ENCODE results near the gene UNK. TPM values are rescaled to one million over a fixed set of nuclear protein-coding genes. Genes with fewer than 3 reads are reported as not detected.
A peak's percentile ranks its signal among the peaks of the same experiment; 100 is the strongest.

Gene UNK
- total RNA-seq, 2 experiments from 2014 or later, result 37.4 to 39.8 TPM

- Mint-ChIP-seq H3K9me3 (no peaks in the 10 kb centered on the region), H3K4me3 (peak overlapping the region; percentile 3), H3K36me3 (peaks cover 10% of the 10 kb centered on the region), H3K27ac (peak overlapping the region; percentile 92), H3K4me1 (peaks cover 34% of the 10 kb centered on the region), H3K27me3 (no peaks in the 10 kb centered on the region)
- POLR2A ChIA-PET, result interaction anchor here (1.3 to 5.6 kb wide), 4 partner anchors 9 to 57 kb away, joined by 3 to 75 read pairs (median 31); partner anchors contain the start of gene UNC13D
- no peak for DNase-seq
- no peak for ATAC-seq (ENCODE audit: low read depth)
Measured at GRCh38 chr17:75834928-75835653, 50.5 kb downstream of the UNK start.

- H3K4me1 Mint-ChIP-seq, result peaks cover 32% of the 10 kb centered on the region
- POLR2A ChIA-PET, result interaction anchor here (0.6 to 5.6 kb wide), 4 partner anchors 9 to 58 kb away, joined by 3 to 75 read pairs (median 30); partner anchors contain the start of gene UNC13D
- H3K9me3 Mint-ChIP-seq, result no peaks in the 10 kb centered on the region
- ATAC-seq (ENCODE audit: low read depth) (no peak), DNase-seq (no peak)
- H3K4me3 Mint-ChIP-seq, result no peak overlapping the region
- no peaks in the 10 kb centered on the region for H3K27me3 Mint-ChIP-seq
- H3K27ac Mint-ChIP-seq, result no peak overlapping the region
- peaks cover 8% of the 10 kb centered on the region for H3K36me3 Mint-ChIP-seq
Measured at GRCh38 chr17:75835654-75835987, 51.0 kb downstream of the UNK start.

- DNase-seq, result no peak
- POLR2A ChIA-PET, result interaction anchor here (1.0 to 5.6 kb wide), 4 partner anchors 8 to 39 kb away, joined by 3 to 75 read pairs (median 8); partner anchors contain the start of gene UNC13D
- H3K36me3 Mint-ChIP-seq, result peaks cover 7% of the 10 kb centered on the region
- H3K4me3 Mint-ChIP-seq, result no peak overlapping the region
- no peaks in the 10 kb centered on the region for H3K9me3 Mint-ChIP-seq
- ATAC-seq (ENCODE audit: low read depth), result no peak
- H3K27ac Mint-ChIP-seq, result no peak overlapping the region
- peaks cover 32% of the 10 kb centered on the region for H3K4me1 Mint-ChIP-seq
- no peaks in the 10 kb centered on the region for H3K27me3 Mint-ChIP-seq
Measured at GRCh38 chr17:75836605-75837004, 52.0 kb downstream of the UNK start.

GRCh38 chr17:75837899-75838298 is 53.3 kb downstream of the UNK start:
- POLR2A ChIA-PET, result interaction anchor here (0.5 to 2.8 kb wide), 3 partner anchors 38 to 42 kb away, joined by 3 to 11 read pairs (median 6); no protein-coding TSS in a partner anchor
- peaks cover 9% of the 10 kb centered on the region for H3K36me3 Mint-ChIP-seq
- no peaks in the 10 kb centered on the region for H3K9me3 Mint-ChIP-seq

GRCh38 chr17:75838410-75838809 is 53.8 kb downstream of the UNK start:
- DNase-seq (no peak), ATAC-seq (ENCODE audit: low read depth) (no peak)
- H3K27ac Mint-ChIP-seq, result no peak overlapping the region
- no peak overlapping the region for H3K4me3 Mint-ChIP-seq
- H3K27me3 Mint-ChIP-seq, result no peaks in the 10 kb centered on the region
- POLR2A ChIA-PET, result interaction anchor here (2.8 kb wide), 1 partner anchor 37 kb away, joined by 11 read pairs; no protein-coding TSS in a partner anchor
- H3K9me3 Mint-ChIP-seq, result no peaks in the 10 kb centered on the region
- peaks cover 12% of the 10 kb centered on the region for H3K36me3 Mint-ChIP-seq
- H3K4me1 Mint-ChIP-seq, result peaks cover 24% of the 10 kb centered on the region

More at GRCh38 chr17:75837899-75838298, 53.3 kb downstream of the UNK start:
- DNase-seq, result no peak
- no peaks in the 10 kb centered on the region for H3K27me3 Mint-ChIP-seq
- peaks cover 29% of the 10 kb centered on the region for H3K4me1 Mint-ChIP-seq
- no peak for ATAC-seq (ENCODE audit: low read depth)
- H3K4me3 Mint-ChIP-seq, result no peak overlapping the region
- no peak overlapping the region for H3K27ac Mint-ChIP-seq

GRCh38 chr17:75839942-75840798 is 55.6 kb downstream of the UNK start:
- H3K36me3 Mint-ChIP-seq, result peaks cover 7% of the 10 kb centered on the region
- no peaks in the 10 kb centered on the region for H3K27me3 Mint-ChIP-seq
- no peaks in the 10 kb centered on the region for H3K9me3 Mint-ChIP-seq
- POLR2A ChIA-PET, result interaction anchor here (0.6 to 0.7 kb wide), 2 partner anchors 17 to 60 kb away, joined by 3 to 5 read pairs; no protein-coding TSS in a partner anchor
- no peak overlapping the region for H3K4me3 Mint-ChIP-seq
- ATAC-seq (ENCODE audit: low read depth) (no peak), DNase-seq (no peak)
- no peak overlapping the region for H3K27ac Mint-ChIP-seq
- peaks cover 9% of the 10 kb centered on the region for H3K4me1 Mint-ChIP-seq

GRCh38 chr17:75840799-75841164 is 56.2 kb downstream of the UNK start:
- POLR2A ChIA-PET, result interaction anchor here (0.6 to 1.3 kb wide), 7 partner anchors 7 to 63 kb away, joined by 3 to 7 read pairs (median 3); partner anchors contain the start of gene TRIM65
- peaks cover 7% of the 10 kb centered on the region for H3K36me3 Mint-ChIP-seq

GRCh38 chr17:75842411-75842810 is 57.8 kb downstream of the UNK start:
- POLR2A ChIA-PET, result interaction anchor here (0.6 to 8.7 kb wide), 6 partner anchors 8 to 66 kb away, joined by 3 to 126 read pairs (median 57); partner anchors contain the start of gene WBP2
- ATAC-seq (ENCODE audit: low read depth) (no peak), DNase-seq (peak; percentile 30)
- Mint-ChIP-seq H3K9me3 (no peaks in the 10 kb centered on the region), H3K4me1 (peaks cover 13% of the 10 kb centered on the region), H3K27me3 (no peaks in the 10 kb centered on the region), H3K4me3 (peak overlapping the region; percentile 91), H3K36me3 (peaks cover 5% of the 10 kb centered on the region), H3K27ac (peak overlapping the region; percentile 99)

More at GRCh38 chr17:75840799-75841164, 56.2 kb downstream of the UNK start:
- H3K4me1 Mint-ChIP-seq, result peaks cover 12% of the 10 kb centered on the region
- ATAC-seq (ENCODE audit: low read depth), result no peak
- no peak overlapping the region for H3K4me3 Mint-ChIP-seq
- H3K27ac Mint-ChIP-seq, result no peak overlapping the region
- H3K27me3 Mint-ChIP-seq, result no peaks in the 10 kb centered on the region
- no peak for DNase-seq
- no peaks in the 10 kb centered on the region for H3K9me3 Mint-ChIP-seq

- Mint-ChIP-seq H3K4me1 (peaks cover 10% of the 10 kb centered on the region), H3K27ac (peak overlapping the region; percentile 99), H3K9me3 (no peaks in the 10 kb centered on the region), H3K36me3 (peaks cover 8% of the 10 kb centered on the region), H3K27me3 (no peaks in the 10 kb centered on the region), H3K4me3 (peak overlapping the region; percentile 91)
- DNase-seq (peak; percentile 31), ATAC-seq (ENCODE audit: low read depth) (peak; percentile 26)
- POLR2A ChIA-PET, result interaction anchor here (0.6 to 8.7 kb wide), 16 partner anchors 9 to 427 kb away, joined by 3 to 126 read pairs (median 10); partner anchors contain the start of genes TRIM47, TRIM65, UNK and WBP2
Measured at GRCh38 chr17:75842963-75843576, 58.5 kb downstream of the UNK start.

GRCh38 chr17:75843577-75844529 is 59.2 kb downstream of the UNK start, which contains the start of gene UNC13D:
Gene UNC13D, minus strand, starts transcription at chr17:75844404. Its CDS starts 67 bp downstream, at chr17:75844337.
- peak within 1 kb of the TSS; percentile 91 for H3K4me3 Mint-ChIP-seq
- no peaks in the 10 kb centered on the region for H3K9me3 Mint-ChIP-seq
- peak within 1 kb of the TSS; percentile 99 for H3K27ac Mint-ChIP-seq
- H3K36me3 Mint-ChIP-seq, result peaks cover 11% of the 10 kb centered on the region
- DNase-seq, result peak; percentile 78
- no peaks in the 10 kb centered on the region for H3K27me3 Mint-ChIP-seq
- peak; percentile 75 for ATAC-seq (ENCODE audit: low read depth)
- peaks cover 13% of the 10 kb centered on the region for H3K4me1 Mint-ChIP-seq
- POLR2A ChIA-PET, result interaction anchor here (0.6 to 8.7 kb wide), 20 partner anchors 10 to 426 kb away, joined by 3 to 126 read pairs (median 9); partner anchors contain the start of genes ACOX1, MRPL38, TEN1 and TRIM47

GRCh38 chr17:75844530-75845057 is 60.0 kb downstream of the UNK start:
- Mint-ChIP-seq H3K4me1 (peaks cover 12% of the 10 kb centered on the region), H3K27me3 (no peaks in the 10 kb centered on the region), H3K4me3 (peak overlapping the region; percentile 91), H3K9me3 (no peaks in the 10 kb centered on the region), H3K36me3 (peaks cover 11% of the 10 kb centered on the region), H3K27ac (peak overlapping the region; percentile 99)
- POLR2A ChIA-PET, result interaction anchor here (0.7 to 8.7 kb wide), 15 partner anchors 10 to 425 kb away, joined by 3 to 126 read pairs (median 11); partner anchors contain the start of genes MRPL38, TRIM47, TRIM65 and UNK
- DNase-seq (no peak), ATAC-seq (ENCODE audit: low read depth) (peak; percentile 17)
